Activated CD4-positive, alpha-beta T cell treated with anti-CD3 and anti-CD28 coated beads, Interleukin-2, amount 50 U/mL, for 48 hours (primary cell): ENCODE data around the gene XPOT.

Experiments used
- DNase-seq, 2 experiments: peaks; one replicate each; pipeline ENCODE4 v3.0.0-alpha.2; 2020

XPOT gene

DNA sequence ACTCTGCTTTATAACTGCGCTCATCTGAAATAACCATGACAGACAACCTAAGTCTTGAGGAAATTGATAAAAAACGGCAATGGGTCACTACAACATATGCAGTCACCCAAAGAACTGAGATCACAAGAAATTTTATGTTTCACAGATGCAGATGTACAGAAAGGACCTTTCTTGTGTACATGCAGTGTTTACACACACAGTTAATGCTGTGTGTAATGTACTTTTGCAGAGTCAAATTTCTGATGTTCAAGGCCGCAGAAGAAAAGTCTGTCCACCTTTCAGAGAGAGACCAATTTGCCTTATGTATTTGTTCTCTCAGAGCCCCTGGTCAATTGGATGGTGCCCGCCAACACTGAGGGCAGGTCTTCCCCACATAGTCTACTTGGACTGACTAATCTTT lies 24.8 kb downstream of the XPOT start:
- no peak for DNase-seq

GRCh38 chr12:64430886-64431285 lies 26.7 kb downstream of the XPOT start:
- no peak for DNase-seq

DNA sequence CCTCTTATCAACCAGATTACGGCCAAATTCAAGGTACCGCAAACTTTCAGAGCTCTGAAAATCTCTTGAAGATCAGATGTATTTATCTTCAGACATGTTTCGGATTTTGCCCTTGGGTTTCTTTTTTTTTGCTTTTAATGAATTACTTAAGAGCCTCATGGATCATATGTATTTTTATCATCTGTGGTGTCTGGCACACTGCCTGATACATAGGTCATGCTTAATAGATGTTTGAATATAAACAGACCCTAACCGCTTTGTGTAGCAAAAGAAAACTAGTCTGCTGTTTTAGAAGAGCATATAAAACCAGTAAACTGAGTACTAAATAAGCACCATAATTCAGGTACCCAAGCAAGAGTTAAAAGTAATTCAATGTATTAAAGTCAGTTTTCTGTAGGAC lies 27.6 kb downstream of the XPOT start:
- DNase-seq = no peak

DNA sequence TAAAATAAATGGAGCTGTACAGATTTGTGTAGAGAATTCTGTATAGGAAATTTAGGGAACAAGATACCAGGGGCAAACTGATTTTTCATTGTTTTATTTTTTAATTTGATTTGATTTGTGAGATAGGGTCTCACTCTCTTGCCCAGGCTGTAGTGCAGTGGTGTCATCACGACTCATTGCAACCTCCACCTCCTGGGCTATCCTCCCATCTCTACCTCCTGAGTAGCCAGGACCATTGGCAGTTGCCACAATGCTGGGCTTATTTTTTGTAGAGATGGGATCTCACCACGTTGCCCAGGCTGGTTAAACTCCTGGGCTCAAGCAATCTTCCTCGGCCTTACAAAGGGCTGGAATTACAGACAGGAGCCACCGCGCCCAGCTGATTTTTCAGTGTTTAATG lies 29.7 kb downstream of the XPOT start:
- DNase-seq = no peak

DNA sequence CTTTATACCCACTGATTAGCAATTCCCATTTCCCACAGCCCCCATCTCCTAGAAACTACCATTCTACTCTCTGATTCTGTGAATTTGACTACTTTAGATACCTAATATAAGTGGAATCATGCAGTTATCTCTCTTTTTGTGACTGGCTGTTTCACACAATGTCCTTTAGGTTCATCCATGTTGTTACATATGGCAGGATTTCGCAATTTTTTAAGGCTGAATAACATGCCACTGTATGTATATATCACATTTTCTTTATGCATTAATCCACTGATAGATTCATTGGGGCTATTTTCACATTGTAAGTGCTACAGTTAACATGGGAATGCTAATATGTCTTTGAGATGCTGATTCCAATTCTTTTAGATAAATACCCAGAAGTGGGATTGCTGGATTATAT lies 35.9 kb downstream of the XPOT start:
- no peak for DNase-seq

GRCh38 chr12:64445490-64445889 lies 41.3 kb downstream of the XPOT start:
- no peak for DNase-seq

DNA sequence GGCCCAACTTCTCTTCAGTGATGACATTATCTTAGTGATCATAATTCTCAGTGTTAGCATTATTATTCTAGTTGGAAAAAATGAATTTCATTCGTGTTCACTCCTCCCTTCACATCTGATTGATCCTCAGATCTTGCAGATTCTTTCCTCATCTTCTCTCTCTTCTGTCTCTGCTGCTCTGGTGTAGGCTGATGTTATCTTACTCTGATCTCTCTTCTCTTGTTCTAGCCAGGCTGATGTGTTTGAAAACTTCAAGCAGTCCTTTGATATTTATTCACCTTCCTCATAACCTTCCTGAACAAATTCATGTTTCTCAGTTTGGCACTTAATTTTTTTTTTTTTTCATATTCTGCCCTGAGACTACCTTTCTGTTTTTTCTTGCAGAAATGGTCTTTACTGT lies 42.1 kb downstream of the XPOT start:
- no peak for DNase-seq

GRCh38 chr12:64450057-64450640 lies 46.0 kb downstream of the XPOT start:
- DNase-seq = no peak

GRCh38 chr12:64450711-64451486 lies 46.7 kb downstream of the XPOT start:
- DNase-seq = no peak

DNA sequence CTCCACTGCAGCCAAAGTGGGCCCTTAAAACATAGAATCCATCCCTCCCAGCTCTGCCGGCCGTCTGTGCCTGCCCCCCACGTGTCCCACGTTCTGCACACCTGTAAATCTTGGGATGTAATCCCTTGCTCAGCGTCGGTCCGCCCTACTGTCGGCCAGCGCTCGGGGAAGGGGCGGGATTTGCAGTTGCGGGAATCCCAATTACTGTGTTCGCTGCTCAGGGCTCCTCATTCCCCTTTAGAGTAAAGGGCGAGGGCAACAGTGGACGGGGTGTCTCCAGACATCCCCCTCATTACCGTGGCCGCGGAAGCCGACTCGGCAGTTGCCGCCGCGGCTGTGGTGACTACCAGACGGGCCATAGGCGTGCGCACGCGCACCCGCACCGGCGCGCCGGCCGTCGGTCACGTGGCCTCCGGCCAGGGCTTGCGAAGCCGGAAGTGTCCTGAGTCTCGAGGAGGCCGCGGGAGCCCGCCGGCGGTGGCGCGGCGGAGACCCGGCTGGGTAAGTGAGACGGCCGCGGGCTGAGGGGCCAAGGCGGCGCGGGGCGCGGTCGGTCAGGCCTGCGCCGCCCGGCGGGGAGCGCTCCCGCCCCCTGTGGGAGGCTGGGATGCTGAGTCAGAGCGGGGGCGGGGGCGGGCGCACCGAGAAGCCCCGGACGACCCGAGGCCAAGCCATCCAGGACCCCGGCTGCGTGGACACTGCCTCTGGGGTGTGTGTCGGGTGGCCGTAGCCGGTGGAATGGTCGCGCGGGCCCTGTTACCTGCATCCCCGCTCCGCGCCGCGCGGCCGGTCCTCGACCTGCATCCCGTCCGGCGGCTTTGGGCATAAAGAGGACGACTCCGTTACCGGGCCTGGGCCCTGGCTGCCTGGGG lies 47.7 kb downstream of the XPOT start, which contains the start of gene TBK1:
Gene TBK1, plus strand, starts transcription at position 434 of the 872 bp plus-strand sequence. CDS start 3,751 bp downstream, outside the sequence.
- DNase-seq = peak; percentile 72 to 79

GRCh38 chr12:64452559-64453329 lies 48.6 kb downstream of the XPOT start:
- no peak for DNase-seq

GRCh38 chr12:64455506-64455905 lies 51.3 kb downstream of the XPOT start:
- no peak for DNase-seq

- DNase-seq = no peak
Measured at GRCh38 chr12:64456119-64456518, 51.9 kb downstream of the XPOT start.

GRCh38 chr12:64457032-64457431 lies 52.8 kb downstream of the XPOT start:
- DNase-seq = peak; percentile 37 to 57

- no peak for DNase-seq
Measured at GRCh38 chr12:64457466-64457865, 53.3 kb downstream of the XPOT start.

GRCh38 chr12:64457923-64458322 lies 53.7 kb downstream of the XPOT start:
- DNase-seq = no peak

- DNase-seq = no peak
Measured at GRCh38 chr12:64459394-64459891, 55.3 kb downstream of the XPOT start.

DNA sequence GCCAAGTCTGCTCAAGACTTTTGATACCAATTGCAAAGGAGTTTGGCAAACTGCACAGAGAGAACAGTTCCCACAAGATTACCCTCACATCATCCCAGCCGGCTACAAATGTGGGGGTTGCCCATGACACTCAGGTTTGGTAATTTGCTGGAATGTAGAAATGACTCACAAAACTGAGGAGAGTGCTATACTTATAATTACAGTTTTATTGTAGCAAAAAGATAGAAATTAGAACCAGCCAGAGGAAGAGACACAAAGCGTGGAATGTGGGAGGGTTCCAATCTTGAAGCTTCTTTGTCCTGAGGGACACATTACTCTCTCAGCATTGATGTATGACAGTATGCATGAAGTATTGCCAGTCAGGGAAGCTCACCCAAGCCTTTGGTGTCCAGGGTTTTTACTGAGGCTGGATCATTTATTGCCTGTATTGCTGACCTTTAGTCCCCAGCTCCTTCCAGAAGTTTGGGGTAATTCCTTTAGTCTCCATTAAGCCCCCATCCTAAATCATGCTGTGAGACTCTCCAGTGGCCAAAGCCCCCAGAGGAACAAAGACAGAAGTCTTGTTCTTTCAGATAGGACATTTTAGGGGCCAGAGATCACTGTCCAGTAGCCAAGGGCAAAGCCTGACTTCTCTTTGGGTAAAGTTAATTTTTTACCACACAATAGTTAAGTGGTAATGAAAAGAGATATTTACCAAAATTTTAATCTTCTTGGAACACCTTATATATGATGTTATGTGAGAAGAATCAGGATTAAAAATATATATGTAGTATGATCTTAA lies 57.6 kb downstream of the XPOT start:
- DNase-seq = no peak

GRCh38 chr12:64466178-64466577 lies 62.0 kb downstream of the XPOT start:
- no peak for DNase-seq

GRCh38 chr12:64468966-64469365 lies 64.8 kb downstream of the XPOT start:
- no peak for DNase-seq

- DNase-seq = no peak
Measured at GRCh38 chr12:64469455-64470142, 65.4 kb downstream of the XPOT start.
